ENCODE data around the gene TMED10.
"Not testable (repeated sequence)": the region's sequence is repeated elsewhere in the genome, so short reads cannot be mapped to it uniquely, and the experiment has no call there.

TMED10 gene

GRCh38 chr14:75191100-75191499 lies 14.7 kb upstream of the TMED10 start:
- DNase-seq (ENCODE audit: low read depth) = no peak

GRCh38 chr14:75190023-75190422 lies 13.6 kb upstream of the TMED10 start:
- DNase-seq (ENCODE audit: low read depth) = no peak

GRCh38 chr14:75188520-75189268 lies 12.3 kb upstream of the TMED10 start:
- no peak for DNase-seq (ENCODE audit: low read depth)

- DNase-seq (ENCODE audit: low read depth) = no peak
These were observed 11.7 kb upstream of the TMED10 start for GRCh38 chr14:75188086-75188485.

- DNase-seq (ENCODE audit: low read depth) = no peak
These were observed 10.5 kb upstream of the TMED10 start for GRCh38 chr14:75186953-75187352.

- no peak for DNase-seq (ENCODE audit: low read depth)
These were observed 9.0 kb upstream of the TMED10 start for GRCh38 chr14:75185251-75186040.

- no peak for DNase-seq (ENCODE audit: low read depth)
These were observed 8.1 kb upstream of the TMED10 start for GRCh38 chr14:75184492-75184891.

GRCh38 chr14:75184039-75184438 lies 7.6 kb upstream of the TMED10 start:
- no peak for DNase-seq (ENCODE audit: low read depth)

GRCh38 chr14:75183225-75183624 lies 6.8 kb upstream of the TMED10 start:
- DNase-seq (ENCODE audit: low read depth) = no peak

- DNase-seq (ENCODE audit: low read depth) = no peak
These were observed 6.4 kb upstream of the TMED10 start for GRCh38 chr14:75182821-75183220.

GRCh38 chr14:75182163-75182562 lies 5.8 kb upstream of the TMED10 start:
- not testable (repeated sequence) for DNase-seq (ENCODE audit: low read depth)

- no peak for DNase-seq (ENCODE audit: low read depth)
These were observed 5.1 kb upstream of the TMED10 start for GRCh38 chr14:75181293-75182062.

- DNase-seq (ENCODE audit: low read depth) = no peak
These were observed 703 bp downstream of the TMED10 start for GRCh38 chr14:75175677-75176141.

- DNase-seq (ENCODE audit: low read depth) = no peak
These were observed 2.3 kb downstream of the TMED10 start for GRCh38 chr14:75174066-75174465.

GRCh38 chr14:75170772-75171171 lies 5.6 kb downstream of the TMED10 start:
- DNase-seq (ENCODE audit: low read depth) = no peak

GRCh38 chr14:75168586-75169335 lies 7.7 kb downstream of the TMED10 start:
- DNase-seq (ENCODE audit: low read depth) = no peak

- no peak for DNase-seq (ENCODE audit: low read depth)
These were observed 9.1 kb downstream of the TMED10 start for GRCh38 chr14:75167325-75167724.

GRCh38 chr14:75165586-75166391 lies 10.6 kb downstream of the TMED10 start:
- DNase-seq (ENCODE audit: low read depth) = no peak

GRCh38 chr14:75164809-75165208 lies 11.6 kb downstream of the TMED10 start:
- DNase-seq (ENCODE audit: low read depth) = no peak

- DNase-seq (ENCODE audit: low read depth) = no peak
These were observed 12.7 kb downstream of the TMED10 start for GRCh38 chr14:75163677-75164076.

GRCh38 chr14:75162631-75163030 lies 13.8 kb downstream of the TMED10 start:
- no peak for DNase-seq (ENCODE audit: low read depth)

All from T follicular helper cell (primary cell).